Islet of Langerhans (tissue), 1 donor: Measurements from ENCODE around the gene PCDHGB3.
"Not testable (repeated sequence)": the region's sequence is repeated elsewhere in the genome, so short reads cannot be mapped to it uniquely, and the experiment has no call there.

ENCODE experiments used
- FAIRE-seq: peaks from one replicate; lab custom pipeline; 2011; peaks lifted over from hg19 to GRCh38; lab: Jason Lieb, UNC

PCDHGB3 gene

DNA sequence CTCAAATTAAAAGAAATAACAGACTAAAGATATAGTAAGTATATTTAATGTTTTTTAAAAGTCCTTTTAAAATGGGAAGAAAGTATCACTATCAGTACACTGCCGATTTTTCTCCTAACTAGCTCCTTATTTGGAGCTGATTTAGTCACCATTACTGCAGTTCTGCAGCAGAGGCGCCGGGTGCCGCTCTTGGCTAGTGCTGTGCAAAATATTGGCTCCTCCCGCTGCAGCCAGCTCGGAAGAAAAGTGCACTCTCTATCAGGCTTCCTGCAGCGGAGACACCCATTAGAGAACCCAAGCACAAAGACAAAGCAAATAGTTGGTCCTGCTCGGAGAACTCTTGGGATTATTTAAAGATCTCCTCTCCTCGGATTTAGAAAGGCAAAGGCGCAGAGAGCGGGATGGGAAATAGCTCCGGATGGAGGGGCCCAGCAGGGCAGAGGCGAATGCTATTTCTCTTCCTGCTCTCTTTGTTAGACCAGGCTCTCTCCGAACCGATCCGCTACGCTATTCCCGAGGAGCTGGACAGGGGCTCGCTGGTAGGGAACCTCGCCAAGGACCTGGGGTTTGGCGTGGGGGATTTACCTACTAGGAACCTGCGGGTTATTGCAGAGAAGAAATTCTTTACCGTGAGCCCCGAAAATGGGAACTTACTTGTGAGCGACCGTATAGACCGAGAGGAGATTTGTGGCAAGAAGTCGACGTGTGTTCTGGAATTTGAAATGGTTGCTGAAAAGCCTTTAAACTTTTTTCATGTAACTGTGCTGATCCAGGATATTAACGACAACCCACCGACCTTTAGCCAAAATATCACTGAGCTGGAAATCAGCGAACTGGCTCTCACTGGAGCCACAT lies at the start of gene PCDHGB3:
Gene PCDHGB3, plus strand, starts transcription at position 249 of the 855 bp plus-strand sequence. Its CDS starts 153 bp downstream, at position 402.
- FAIRE-seq: no peak

DNA sequence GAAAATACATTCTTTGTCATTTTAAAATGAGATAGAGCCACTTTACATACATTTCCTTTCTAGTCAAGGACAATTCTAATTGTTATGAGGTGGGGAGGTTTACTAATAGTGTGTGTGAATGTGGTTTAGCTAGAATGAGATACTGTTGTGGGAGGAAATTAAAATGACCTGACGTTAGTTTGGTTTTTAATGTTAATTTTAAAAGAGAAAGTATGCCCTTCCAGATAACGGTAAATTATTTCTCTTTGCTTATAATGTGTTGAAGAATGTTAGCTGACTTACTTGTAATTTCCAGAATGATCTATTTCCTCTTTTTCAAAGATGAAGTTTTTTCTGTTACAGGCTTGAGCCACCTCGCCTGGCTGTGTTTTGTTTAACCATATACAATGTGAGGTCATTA lies 47.8 kb upstream of the PCDHGB3 start:
- no peak for FAIRE-seq

DNA sequence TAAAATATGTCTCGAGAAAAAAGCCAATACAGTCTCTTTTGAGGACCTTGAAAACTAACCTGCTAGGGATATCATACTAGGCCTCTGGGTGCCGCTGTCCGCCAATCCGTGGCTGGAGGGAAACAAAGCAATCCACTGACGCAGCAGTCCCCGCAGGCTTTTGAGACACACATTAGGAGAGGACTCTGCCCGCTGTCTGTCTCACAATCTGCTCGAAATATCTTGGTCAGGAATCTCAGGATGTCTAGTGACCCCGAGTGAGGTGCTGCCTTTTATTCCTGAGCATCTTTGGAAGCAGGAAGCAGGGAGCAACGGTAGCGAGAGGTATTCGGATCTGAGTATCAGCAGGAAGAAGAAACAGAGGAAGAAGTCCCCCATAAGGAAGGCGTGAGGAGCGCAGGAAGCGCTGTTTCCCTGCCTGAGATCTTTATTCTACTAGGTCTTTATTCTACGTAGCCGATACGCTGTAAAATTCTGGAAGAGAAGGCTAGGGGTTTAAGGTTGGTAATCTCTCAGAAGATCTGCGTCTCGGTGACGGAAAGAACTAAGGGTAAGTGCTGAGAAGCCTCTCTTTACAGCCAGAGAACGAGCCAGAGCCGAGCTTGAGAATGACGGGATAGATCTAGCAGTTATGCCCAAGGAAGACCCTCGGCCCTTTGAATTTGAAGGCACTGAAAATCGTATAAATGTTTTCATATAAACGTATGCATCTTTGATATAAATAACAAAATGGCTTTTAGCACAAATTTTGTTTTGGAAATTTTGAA lies 43.8 kb upstream of the PCDHGB3 start:
- FAIRE-seq: no peak

GRCh38 chr5:141328231-141328630 lies 41.8 kb upstream of the PCDHGB3 start:
- no peak for FAIRE-seq

- FAIRE-seq: no peak
These were observed 39.6 kb upstream of the PCDHGB3 start, which contains the start of gene PCDHGA1 for GRCh38 chr5:141330299-141331080. Gene PCDHGA1, plus strand, starts transcription at chr5:141330514.

- not testable (repeated sequence) for FAIRE-seq
These were observed 37.5 kb upstream of the PCDHGB3 start for GRCh38 chr5:141332571-141332970.

DNA sequence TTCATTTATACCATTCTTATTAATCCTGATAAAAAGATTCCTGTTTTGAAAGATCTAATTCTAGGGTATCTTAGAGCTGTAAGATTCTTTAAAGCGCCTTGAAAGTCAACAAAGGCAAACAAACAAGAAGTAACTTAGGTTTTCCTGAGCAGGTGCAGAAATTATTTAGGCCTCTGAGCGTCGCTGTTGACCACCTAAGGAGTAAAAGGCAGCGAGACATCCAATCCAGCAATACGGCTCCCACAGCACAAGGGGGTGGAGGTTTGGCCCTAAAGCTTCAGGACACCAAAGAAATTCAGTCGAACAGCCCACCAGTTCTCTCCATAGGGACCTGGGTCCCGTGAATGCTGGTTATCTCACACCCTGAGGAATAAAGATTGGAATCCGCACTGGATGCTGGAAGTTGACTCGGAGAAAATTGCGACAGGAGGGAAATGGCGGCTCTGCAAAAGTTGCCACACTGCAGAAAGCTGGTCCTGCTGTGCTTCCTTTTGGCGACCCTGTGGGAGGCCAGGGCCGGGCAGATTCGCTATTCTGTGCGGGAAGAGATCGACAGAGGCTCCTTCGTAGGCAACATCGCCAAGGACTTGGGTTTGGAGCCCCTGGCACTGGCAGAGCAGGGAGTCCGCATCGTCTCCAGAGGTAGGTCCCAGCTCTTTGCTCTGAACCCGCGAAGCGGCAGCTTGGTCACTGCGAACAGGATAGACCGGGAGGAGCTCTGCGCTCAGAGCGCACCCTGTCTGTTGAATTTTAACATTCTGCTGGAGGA lies 31.3 kb upstream of the PCDHGB3 start, which contains the start of gene PCDHGA2:
Gene PCDHGA2, plus strand, starts transcription at position 223 of the 769 bp plus-strand sequence.
- no peak for FAIRE-seq

GRCh38 chr5:141340781-141341354 lies 29.2 kb upstream of the PCDHGB3 start:
- FAIRE-seq: not testable (repeated sequence)

- FAIRE-seq: no peak
These were observed 27.3 kb upstream of the PCDHGB3 start for GRCh38 chr5:141342773-141343172.

- FAIRE-seq: no peak
These were observed 26.6 kb upstream of the PCDHGB3 start, which contains the start of gene PCDHGA3 for GRCh38 chr5:141343242-141343952. Gene PCDHGA3, plus strand, starts transcription at chr5:141343829. Its CDS starts 205 bp downstream, at chr5:141344034.

GRCh38 chr5:141343953-141344463 lies 26.0 kb upstream of the PCDHGB3 start:
- FAIRE-seq: no peak

- no peak for FAIRE-seq
These were observed 24.7 kb upstream of the PCDHGB3 start for GRCh38 chr5:141345327-141345726.

DNA sequence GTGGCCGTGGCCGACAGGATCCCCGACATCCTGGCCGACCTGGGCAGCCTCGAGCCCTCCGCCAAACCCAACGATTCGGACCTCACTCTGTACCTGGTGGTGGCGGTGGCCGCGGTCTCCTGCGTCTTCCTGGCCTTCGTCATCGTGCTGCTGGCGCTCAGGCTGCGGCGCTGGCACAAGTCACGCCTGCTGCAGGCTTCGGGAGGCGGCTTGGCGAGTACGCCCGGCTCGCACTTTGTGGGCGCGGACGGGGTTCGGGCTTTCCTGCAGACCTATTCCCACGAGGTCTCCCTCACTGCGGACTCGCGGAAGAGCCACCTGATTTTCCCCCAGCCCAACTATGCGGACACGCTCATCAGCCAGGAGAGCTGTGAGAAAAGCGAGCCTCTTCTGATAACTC lies 24.0 kb upstream of the PCDHGB3 start:
- not testable (repeated sequence) for FAIRE-seq

DNA sequence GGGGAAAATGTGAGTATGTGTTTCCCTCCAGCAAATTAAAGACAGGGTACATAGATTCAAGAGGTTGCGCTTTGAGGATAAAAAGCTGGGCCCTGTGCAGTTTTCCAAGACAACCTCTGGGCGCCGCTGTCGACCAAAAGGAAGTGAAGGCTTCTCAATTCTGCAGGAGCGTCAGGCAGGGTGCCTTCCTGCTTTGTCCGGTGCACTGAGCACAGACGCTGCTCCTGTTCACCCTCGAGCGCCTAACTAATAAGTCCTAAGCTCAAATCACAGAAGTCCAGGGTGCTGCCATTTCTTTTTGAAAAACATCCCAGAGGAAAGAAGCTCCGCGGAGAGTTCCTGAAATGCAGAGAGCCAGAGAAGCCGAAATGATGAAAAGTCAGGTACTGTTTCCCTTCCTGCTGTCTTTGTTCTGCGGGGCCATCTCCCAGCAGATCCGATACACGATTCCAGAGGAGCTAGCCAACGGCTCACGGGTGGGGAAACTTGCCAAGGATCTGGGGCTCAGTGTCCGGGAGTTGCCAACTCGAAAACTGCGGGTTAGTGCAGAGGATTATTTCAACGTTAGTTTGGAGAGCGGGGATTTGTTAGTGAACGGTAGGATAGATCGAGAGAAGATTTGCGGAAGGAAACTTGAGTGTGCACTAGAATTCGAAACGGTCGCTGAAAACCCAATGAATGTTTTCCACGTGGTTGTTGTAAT lies 20.0 kb upstream of the PCDHGB3 start, which contains the start of gene PCDHGB1:
Gene PCDHGB1, plus strand, starts transcription at position 183 of the 703 bp plus-strand sequence. Its CDS starts 162 bp downstream, at position 345.
- FAIRE-seq: no peak

DNA sequence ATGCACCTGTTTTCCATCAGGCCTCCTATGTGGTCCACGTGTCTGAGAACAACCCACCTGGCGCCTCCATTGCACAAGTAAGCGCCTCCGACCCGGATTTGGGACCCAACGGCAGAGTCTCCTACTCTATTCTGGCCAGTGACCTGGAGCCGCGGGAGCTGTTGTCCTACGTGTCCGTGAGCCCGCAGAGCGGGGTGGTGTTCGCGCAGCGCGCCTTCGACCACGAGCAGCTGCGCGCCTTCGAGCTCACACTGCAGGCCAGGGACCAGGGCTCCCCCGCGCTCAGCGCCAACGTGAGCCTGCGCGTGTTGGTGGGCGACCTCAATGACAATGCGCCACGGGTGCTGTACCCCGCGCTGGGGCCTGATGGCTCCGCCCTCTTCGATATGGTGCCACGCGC lies 18.5 kb upstream of the PCDHGB3 start:
- no peak for FAIRE-seq

DNA sequence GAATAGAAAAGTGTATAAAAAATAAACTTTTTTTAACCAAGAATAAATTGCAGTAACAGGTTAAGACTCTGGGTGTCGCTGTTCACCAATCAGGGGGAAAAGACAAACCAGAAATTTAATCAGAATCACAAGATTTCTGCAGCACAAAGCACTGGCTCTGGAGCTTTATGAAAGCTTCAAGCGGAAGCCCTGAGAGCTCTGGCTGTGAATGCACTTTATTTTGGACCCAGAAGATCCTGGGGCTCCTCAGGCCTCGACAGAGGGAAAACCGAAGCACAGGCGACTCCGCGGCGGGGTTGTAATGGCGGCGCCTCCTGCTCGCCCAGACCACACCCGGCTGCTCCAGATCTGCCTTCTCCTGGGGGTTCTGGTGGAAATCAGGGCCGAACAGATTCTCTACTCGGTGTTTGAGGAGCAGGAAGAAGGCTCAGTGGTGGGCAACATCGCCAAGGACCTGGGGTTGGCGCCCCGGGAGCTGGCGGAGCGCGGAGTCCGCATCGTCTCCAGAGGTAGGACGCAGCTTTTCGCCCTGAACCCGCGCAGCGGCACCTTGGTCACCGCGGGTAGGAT lies 15.1 kb upstream of the PCDHGB3 start, which contains the start of gene PCDHGA4:
Gene PCDHGA4, plus strand, starts transcription at position 122 of the 570 bp plus-strand sequence. Its CDS starts 87 bp downstream, at position 209.
- no peak for FAIRE-seq

DNA sequence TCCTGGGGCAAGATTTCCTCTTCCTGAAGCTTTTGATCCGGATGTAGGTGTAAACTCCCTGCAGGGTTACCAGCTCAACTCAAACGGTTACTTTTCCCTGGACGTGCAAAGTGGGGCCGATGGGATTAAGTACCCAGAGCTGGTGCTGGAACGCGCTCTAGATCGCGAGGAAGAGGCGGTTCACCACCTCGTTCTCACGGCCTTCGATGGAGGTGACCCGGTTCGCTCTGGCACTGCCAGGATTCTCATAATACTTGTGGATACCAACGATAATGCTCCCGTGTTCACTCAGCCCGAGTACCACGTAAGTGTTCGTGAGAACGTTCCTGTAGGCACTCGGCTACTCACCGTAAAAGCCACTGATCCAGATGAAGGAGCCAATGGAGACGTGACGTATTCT lies 14.4 kb upstream of the PCDHGB3 start:
- FAIRE-seq: no peak

DNA sequence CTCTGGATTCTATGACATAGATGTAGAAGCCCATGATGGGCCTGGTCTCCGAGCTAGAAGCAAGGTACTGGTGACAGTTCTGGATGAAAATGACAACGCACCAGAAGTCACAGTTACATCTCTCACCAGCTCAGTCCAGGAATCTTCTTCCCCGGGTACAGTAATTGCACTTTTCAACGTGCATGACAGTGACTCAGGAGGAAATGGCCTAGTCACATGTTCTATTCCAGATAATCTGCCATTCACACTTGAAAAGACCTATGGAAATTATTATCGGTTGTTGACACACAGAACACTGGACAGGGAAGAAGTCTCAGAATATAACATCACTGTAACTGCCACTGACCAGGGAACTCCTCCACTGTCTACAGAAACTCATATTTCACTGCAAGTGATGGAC lies 13.9 kb upstream of the PCDHGB3 start:
- no peak for FAIRE-seq

DNA sequence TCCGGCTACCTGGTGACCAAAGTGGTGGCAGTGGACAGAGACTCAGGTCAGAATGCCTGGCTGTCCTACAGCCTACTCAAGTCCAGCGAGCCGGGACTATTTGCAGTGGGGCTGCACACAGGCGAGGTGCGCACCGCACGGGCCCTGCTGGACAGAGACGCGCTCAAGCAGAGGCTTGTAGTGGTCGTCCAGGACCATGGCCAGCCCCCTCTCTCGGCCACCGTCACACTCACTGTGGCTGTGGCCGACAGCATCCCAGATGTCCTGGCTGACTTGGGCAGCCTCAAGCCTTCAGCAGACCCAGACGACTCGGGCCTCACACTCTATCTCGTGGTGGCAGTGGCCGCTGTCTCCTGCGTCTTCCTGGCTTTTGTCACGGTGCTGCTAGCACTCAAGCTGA lies 13.1 kb upstream of the PCDHGB3 start:
- no peak for FAIRE-seq
